Endothelial cell of umbilical vein (primary cell): ENCODE results near the gene CDH2. TPM values are rescaled to one million over a fixed set of nuclear protein-coding genes. Genes with fewer than 3 reads are reported as not detected.

Experiments used
- BruUV-seq: library from RNA; stranded (reverse); fragments of 400-500 nt; replicated peaks from 2 replicates; lab custom pipeline; 2021; lab: Mats Ljungman, UMichigan
- CTCF ChIA-PET: fragments of 300-600, 350-600 bp; sonication (Branson Sonifier 250); formaldehyde crosslinking; loops from one replicate; lab custom pipeline; 2021; ENCODE audit warnings: antibody characterized with exemption, inconsistent platforms; lab: Charles Lee
- POLR2A ChIA-PET: fragments of 300-600, 350-600 bp; sonication (Branson Sonifier 250); formaldehyde crosslinking; loops from one replicate; lab custom pipeline; 2021; ENCODE audit warnings: antibody characterized with exemption, inconsistent platforms; lab: Charles Lee
- DNase-seq: peaks from one replicate; pipeline ENCODE4 v3.0.0-alpha.2; 2011; ENCODE audit warnings: low read depth, low spot score
- FAIRE-seq: peaks from 2 replicates; lab custom pipeline; 2011; peaks lifted over from hg19 to GRCh38; lab: Jason Lieb, UNC
- H2AFZ ChIP-seq: 2 replicates; pipeline ENCODE4 v1.6.0; 2012; ENCODE audit warnings: low read depth, low read length, control low read depth, inconsistent platforms
- H3K27ac ChIP-seq: 2 replicates; pipeline ENCODE4 v1.5.1; 2011; ENCODE audit warnings: low read depth, mild to moderate bottlenecking, control low read depth, low read length, moderate library complexity; ENCODE audit not compliant: insufficient read depth
- H3K27me3 ChIP-seq, 2 experiments: 2 replicates each; pipeline versions ENCODE4 v1.6.0 to v1.6.1; 2011; ENCODE audit warnings: low read length in 2 of 2, mixed read lengths in 1 of 2; ENCODE audit not compliant: control insufficient read depth in 2 of 2, insufficient read depth in 2 of 2
- H3K36me3 ChIP-seq, 2 experiments: 2 replicates in 1 of 2; 3 replicates in 1 of 2; pipeline ENCODE4 v1.5.1; 2011; ENCODE audit warnings: low read length in 2 of 2, mild to moderate bottlenecking in 1 of 2, moderate library complexity in 1 of 2; ENCODE audit not compliant: control insufficient read depth in 2 of 2, insufficient read depth in 2 of 2; ENCODE audit errors: extremely low read depth in 1 of 2
- H3K4me1 ChIP-seq: 3 replicates; pipeline ENCODE4 v1.5.1; 2011; ENCODE audit warnings: mild to moderate bottlenecking, low read length; ENCODE audit not compliant: control insufficient read depth, insufficient read depth; ENCODE audit errors: extremely low read depth
- H3K4me2 ChIP-seq: 2 replicates; pipeline ENCODE4 v1.6.1; 2011; ENCODE audit warnings: low read length, control low read depth, mixed read lengths; ENCODE audit not compliant: insufficient read depth
- H3K4me3 ChIP-seq, 3 experiments: fragments of 200-600 bp in 1 of 3; sonication (generic), shearing (Covaris generic) in 1 of 3; replicated peaks in 1 of 3; 2 replicates each; pipeline ENCODE4 v1.5.1; 2011 to 2016; ENCODE audit warnings: control low read depth in 3 of 3, low read length in 3 of 3, mild to moderate bottlenecking in 2 of 3, inconsistent platforms in 1 of 3, low read depth in 1 of 3, moderate library complexity in 1 of 3; ENCODE audit not compliant: insufficient read depth in 1 of 3
- H3K79me2 ChIP-seq: 2 replicates; pipeline ENCODE4 v1.6.0; 2012; ENCODE audit warnings: low read length, inconsistent platforms; ENCODE audit not compliant: control insufficient read depth, insufficient read depth
- H3K9ac ChIP-seq: replicated peaks from 2 replicates; pipeline ENCODE3; 2011; ENCODE audit warnings: low read length, control low read depth; ENCODE audit not compliant: insufficient read depth; ENCODE audit errors: extremely low read depth
- H3K9me1 ChIP-seq: replicated peaks from 3 replicates; pipeline ENCODE4 v1.6.0; 2011; ENCODE audit warnings: mild to moderate bottlenecking, low read length; ENCODE audit not compliant: control insufficient read depth, insufficient read depth; ENCODE audit errors: extremely low read depth
- H3K9me3 ChIP-seq: replicated peaks from 2 replicates; pipeline ENCODE4 v1.5.1; 2012; ENCODE audit warnings: low read length, inconsistent platforms; ENCODE audit not compliant: control insufficient read depth, insufficient read depth
- H4K20me1 ChIP-seq: replicated peaks from 2 replicates; pipeline ENCODE3; 2011; ENCODE audit warnings: mild to moderate bottlenecking, low read length; ENCODE audit not compliant: control insufficient read depth, insufficient read depth; ENCODE audit errors: extremely low read depth
- EZH2 ChIP-seq: IDR thresholded peaks from 2 replicates; pipeline ENCODE4 v1.6.1; 2012; ENCODE audit warnings: borderline replicate concordance, low read depth, mild to moderate bottlenecking, moderate library complexity, low read length, inconsistent platforms; ENCODE audit not compliant: severe bottlenecking
- FOS ChIP-seq: IDR thresholded peaks from 2 replicates; pipeline ENCODE4 v1.6.1; 2011; ENCODE audit warnings: mild to moderate bottlenecking, low read length, moderate library complexity, borderline replicate concordance; ENCODE audit not compliant: insufficient read depth
- GATA2 ChIP-seq: IDR thresholded peaks from 2 replicates; pipeline ENCODE4 v1.7.0; 2011; ENCODE audit warnings: low read depth, mild to moderate bottlenecking, moderate library complexity, mixed read lengths, low read length; ENCODE audit not compliant: insufficient read length, insufficient read depth
- JUN ChIP-seq: IDR thresholded peaks from 2 replicates; pipeline ENCODE4 v1.6.1; 2011; ENCODE audit warnings: borderline replicate concordance, low read depth; ENCODE audit not compliant: insufficient read length, insufficient read depth
- MYC ChIP-seq: IDR thresholded peaks from one replicate; pipeline ENCODE4 v1.6.1; 2011; ENCODE audit warnings: mild to moderate bottlenecking, low read depth, low read length
- dilution Hi-C: fragments of 300-500 bp; cut with MboI; formaldehyde crosslinking; loops from one replicate; pipeline ENCODE4 v1.15.0; 2019; ENCODE audit warnings: low sequenced_read_pairs; ENCODE audit not compliant: extremely low pct_ligation_motif_present
- intact Hi-C: fragments of 100-400 bp; cut with micrococcal nuclease; formaldehyde crosslinking; loops from one replicate; pipeline ENCODE4 v1.10.0; 2022
- polyA plus RNA-seq, 4 experiments: library from polyadenylated mRNA; depleted of rRNA in 3 of 4; stranded (reverse) in 3 of 4; unstranded in 1 of 4; fragments of >200 nt; gene quantifications; 2 replicates each; pipeline versions ENCODE4 v1.2.1 to v1.2.3, GENCODE V29; 2011 to 2012; ENCODE audit warnings: missing spikeins in 1 of 4
- total RNA-seq: library from RNA; stranded (reverse); gene quantifications from 2 replicates; pipeline ENCODE4 v1.2.3, GENCODE V29; 2021

Gene CDH2
- total and polyA plus RNA-seq, 2 donors (not counting 3 experiments of a cell fraction or from before 2014, with no cell fraction given), result 37.6 to 59.5 TPM

DNA sequence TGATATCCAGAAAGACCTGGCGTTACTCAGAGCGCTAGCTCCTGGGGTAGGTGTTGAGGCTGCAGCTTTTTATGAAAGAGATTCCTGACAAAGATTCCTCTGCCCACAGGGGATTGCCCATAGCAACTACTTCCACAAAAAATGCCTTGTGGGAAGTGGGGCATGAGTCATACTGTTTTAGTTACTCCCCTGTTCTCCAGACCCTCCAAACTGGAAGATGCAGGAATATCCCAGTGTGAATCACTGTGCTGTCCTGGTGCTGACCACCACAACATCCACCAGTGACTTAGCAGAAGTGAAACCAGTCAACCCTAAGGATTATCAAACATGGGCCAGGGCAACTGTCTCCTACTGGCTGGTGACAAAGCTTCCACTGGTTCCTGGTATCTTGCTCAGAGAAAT is 61.8 kb downstream of the CDH2 start:
- intact Hi-C loops, result loop anchor here (2.0 to 10.0 kb wide), 3 partner anchors 76 to 270 kb away; no protein-coding TSS in a partner anchor

DNA sequence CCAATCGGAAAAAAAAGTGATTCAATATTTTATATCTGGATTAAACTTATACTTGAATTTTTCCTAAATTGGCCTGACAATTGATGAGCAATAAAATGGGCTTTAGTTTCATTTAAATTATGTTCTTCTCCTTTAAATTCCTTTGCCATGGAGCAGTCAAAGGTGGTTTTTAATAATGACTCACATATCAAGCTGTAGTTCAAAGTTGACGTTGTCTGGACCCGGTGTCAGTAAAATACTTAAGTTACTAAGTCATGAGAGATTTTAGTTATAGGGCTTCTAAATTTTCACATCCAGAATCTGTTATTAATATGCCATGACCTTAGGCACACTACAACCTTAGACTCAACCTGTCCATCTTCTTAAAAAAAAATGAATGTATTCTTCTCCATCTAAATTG is 62.5 kb downstream of the CDH2 start:
- Histone ChIP-seq H3K9me1 (no peaks in the 10 kb centered on the region), H3K27ac (peak overlapping the region; percentile 79), H3K4me2 (peak overlapping the region; percentile 32), H3K9ac (peak overlapping the region; percentile 43), H3K27me3 (no peaks in the 10 kb centered on the region), H2AFZ (no peak overlapping the region), H4K20me1 (no peaks in the 10 kb centered on the region), H3K36me3 (no peaks in the 10 kb centered on the region), H3K79me2 (peaks cover 19% of the 10 kb centered on the region), H3K4me1 (peaks cover 49% of the 10 kb centered on the region), H3K9me3 (no peaks in the 10 kb centered on the region), H3K4me3 (no peak overlapping the region)
- no TSS peak for BruUV-seq
- ChIA-PET POLR2A (no interaction called here), CTCF (interaction anchor here (0.8 to 2.2 kb wide), 7 partner anchors 10 to 509 kb away, joined by 3 to 8 read pairs (median 3); no protein-coding TSS in a partner anchor)
- TF ChIP-seq JUN, result peak; percentile 10
- no peak for TF ChIP-seq MYC
- peak; percentile 52 for TF ChIP-seq FOS
- FAIRE-seq (no peak), DNase-seq (peak; percentile 47)
- dilution Hi-C loops, result no loop called here
- intact Hi-C loops, result loop anchor here (2.0 to 10.0 kb wide), 2 partner anchors 76 to 270 kb away; no protein-coding TSS in a partner anchor

More for the DNA sequence above, 61.8 kb downstream of the CDH2 start:
- H3K4me1 ChIP-seq, result peaks cover 49% of the 10 kb centered on the region
- H3K27me3 ChIP-seq, result no peaks in the 10 kb centered on the region
- no peak overlapping the region for H2AFZ ChIP-seq
- H4K20me1 ChIP-seq, result no peaks in the 10 kb centered on the region
- DNase-seq, result peak; percentile 66
- BruUV-seq, result no TSS peak
- ChIA-PET POLR2A (no interaction called here), CTCF (interaction anchor here (0.8 to 2.2 kb wide), 7 partner anchors 10 to 510 kb away, joined by 3 to 8 read pairs (median 3); no protein-coding TSS in a partner anchor)
- H3K4me2 ChIP-seq, result peak overlapping the region; percentile 32
- H3K9ac ChIP-seq, result peak overlapping the region; percentile 43
- FAIRE-seq, result no peak
- no peaks in the 10 kb centered on the region for H3K9me3 ChIP-seq
- H3K36me3 ChIP-seq, result no peaks in the 10 kb centered on the region
- peaks cover 22% of the 10 kb centered on the region for H3K79me2 ChIP-seq
- H3K4me3 ChIP-seq, result no peak overlapping the region
- dilution Hi-C loops, result no loop called here
- H3K27ac ChIP-seq, result peak overlapping the region; percentile 79
- H3K9me1 ChIP-seq, result no peaks in the 10 kb centered on the region
- TF ChIP-seq GATA2, result no peak
- no peak for TF ChIP-seq EZH2
- peak; percentile 90 for TF ChIP-seq FOS
- peak; percentile 66 for TF ChIP-seq JUN
- no peak for TF ChIP-seq MYC
